GM12872 (cell line): Measurements from ENCODE around the gene RECQL5.
A peak's percentile ranks its signal among the peaks of the same experiment; 100 is the strongest.

ENCODE experiments used
- TF ChIP-seq, protein P1 (sequence below): IDR thresholded peaks from 3 replicates; pipeline ENCODE4 v1.5.1; 2011; ENCODE audit warnings: low read depth, mild to moderate bottlenecking, low read length, moderate library complexity; ENCODE audit not compliant: insufficient read depth

RECQL5 gene

GRCh38 chr17:75610103-75610984 lies 56.6 kb downstream of the RECQL5 start:
- TF ChIP-seq, protein P1, sequence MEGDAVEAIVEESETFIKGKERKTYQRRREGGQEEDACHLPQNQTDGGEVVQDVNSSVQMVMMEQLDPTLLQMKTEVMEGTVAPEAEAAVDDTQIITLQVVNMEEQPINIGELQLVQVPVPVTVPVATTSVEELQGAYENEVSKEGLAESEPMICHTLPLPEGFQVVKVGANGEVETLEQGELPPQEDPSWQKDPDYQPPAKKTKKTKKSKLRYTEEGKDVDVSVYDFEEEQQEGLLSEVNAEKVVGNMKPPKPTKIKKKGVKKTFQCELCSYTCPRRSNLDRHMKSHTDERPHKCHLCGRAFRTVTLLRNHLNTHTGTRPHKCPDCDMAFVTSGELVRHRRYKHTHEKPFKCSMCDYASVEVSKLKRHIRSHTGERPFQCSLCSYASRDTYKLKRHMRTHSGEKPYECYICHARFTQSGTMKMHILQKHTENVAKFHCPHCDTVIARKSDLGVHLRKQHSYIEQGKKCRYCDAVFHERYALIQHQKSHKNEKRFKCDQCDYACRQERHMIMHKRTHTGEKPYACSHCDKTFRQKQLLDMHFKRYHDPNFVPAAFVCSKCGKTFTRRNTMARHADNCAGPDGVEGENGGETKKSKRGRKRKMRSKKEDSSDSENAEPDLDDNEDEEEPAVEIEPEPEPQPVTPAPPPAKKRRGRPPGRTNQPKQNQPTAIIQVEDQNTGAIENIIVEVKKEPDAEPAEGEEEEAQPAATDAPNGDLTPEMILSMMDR = no peak

DNA sequence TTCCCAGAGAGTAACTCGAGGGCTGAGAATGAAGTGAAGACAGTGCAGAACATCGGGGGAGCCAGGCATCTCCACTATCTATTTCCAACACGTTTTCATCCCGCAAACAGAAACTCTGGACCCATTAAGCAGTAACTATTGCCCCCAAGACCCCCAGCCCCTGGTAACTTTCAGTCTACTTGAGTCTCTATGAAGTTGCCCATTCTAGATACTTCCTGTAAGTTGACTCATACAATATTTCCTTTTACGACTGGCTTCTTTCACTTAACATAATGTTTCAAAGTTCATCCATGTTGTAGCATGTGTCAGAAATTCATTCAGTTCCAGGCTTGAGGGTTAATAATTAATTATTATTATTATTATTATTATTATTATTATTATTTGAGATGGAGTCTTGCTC lies 59.9 kb downstream of the RECQL5 start:
- TF ChIP-seq, protein P1 = no peak

DNA sequence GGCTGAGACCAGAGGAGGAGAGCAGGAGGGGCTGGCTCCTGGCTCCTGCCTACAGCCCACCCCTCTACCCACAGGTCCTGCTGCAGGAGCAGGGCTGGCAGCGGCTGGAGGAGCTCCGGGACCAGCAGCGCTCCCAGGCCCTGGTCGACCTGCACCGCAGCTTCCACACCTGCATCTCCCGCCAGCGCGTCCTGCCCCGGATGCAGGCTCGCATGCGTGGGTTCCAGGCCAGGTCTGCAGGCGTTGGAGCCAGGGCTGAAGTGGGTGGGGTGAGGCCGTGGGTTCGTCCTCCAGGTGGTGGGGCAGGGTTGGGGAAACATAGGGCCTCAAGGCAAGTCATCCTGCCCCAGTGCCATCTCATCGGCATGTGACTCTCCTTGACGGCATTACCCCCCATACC lies 61.2 kb downstream of the RECQL5 start:
- TF ChIP-seq, protein P1 = no peak

DNA sequence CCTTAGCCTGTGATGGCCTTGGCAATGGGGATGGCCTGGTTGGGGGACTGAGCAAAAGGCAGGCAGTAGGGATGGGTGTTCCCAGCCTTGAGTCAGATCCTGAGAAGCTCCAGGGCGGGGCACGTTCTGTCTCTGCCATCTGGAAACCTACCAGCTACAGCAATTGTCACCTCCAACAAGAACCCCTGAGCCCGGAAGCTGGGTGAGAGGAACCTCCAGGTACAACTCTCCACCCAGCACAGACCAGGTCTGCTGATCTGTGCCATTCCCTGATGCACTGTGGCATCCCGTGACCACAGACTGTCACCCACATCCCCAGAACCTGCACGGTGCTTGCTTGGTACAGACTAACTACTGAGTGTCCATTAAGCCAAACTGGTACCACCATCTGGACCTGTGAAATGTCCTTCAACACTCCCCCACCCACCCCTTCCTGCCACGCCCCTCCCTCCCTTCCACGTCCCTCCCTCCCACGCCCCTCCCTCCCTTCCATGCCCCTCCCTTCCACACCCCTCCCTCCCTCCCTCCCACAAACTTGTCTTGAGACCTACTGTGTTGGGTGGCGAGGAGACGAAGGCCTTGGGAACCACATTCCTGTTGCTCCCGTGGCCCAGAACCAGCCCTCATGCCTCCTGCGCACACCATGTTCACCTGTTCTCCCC lies 62.8 kb downstream of the RECQL5 start:
- TF ChIP-seq, protein P1 = no peak

DNA sequence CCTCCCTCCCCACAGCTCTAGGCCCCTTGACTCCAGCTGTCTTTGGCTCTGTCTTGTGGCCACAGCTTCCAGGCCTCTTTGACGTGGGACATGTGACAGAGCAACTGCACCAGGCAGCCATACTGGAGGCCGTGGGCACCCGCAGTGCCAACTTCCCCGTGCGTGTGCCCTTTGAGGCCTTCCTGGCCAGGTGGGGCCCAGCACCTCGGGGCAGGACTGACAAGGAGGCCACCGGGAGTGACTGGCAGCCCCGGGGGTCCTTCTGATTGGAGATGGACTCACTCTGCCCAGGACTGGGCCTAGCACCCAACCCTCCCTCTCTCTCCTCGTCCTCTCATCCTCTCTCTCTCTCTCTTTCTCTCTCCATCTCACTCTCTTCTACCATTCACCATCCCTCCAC lies 63.8 kb downstream of the RECQL5 start:
- TF ChIP-seq, protein P1 = no peak

GRCh38 chr17:75602644-75603043 lies 64.3 kb downstream of the RECQL5 start:
- TF ChIP-seq, protein P1 = no peak

DNA sequence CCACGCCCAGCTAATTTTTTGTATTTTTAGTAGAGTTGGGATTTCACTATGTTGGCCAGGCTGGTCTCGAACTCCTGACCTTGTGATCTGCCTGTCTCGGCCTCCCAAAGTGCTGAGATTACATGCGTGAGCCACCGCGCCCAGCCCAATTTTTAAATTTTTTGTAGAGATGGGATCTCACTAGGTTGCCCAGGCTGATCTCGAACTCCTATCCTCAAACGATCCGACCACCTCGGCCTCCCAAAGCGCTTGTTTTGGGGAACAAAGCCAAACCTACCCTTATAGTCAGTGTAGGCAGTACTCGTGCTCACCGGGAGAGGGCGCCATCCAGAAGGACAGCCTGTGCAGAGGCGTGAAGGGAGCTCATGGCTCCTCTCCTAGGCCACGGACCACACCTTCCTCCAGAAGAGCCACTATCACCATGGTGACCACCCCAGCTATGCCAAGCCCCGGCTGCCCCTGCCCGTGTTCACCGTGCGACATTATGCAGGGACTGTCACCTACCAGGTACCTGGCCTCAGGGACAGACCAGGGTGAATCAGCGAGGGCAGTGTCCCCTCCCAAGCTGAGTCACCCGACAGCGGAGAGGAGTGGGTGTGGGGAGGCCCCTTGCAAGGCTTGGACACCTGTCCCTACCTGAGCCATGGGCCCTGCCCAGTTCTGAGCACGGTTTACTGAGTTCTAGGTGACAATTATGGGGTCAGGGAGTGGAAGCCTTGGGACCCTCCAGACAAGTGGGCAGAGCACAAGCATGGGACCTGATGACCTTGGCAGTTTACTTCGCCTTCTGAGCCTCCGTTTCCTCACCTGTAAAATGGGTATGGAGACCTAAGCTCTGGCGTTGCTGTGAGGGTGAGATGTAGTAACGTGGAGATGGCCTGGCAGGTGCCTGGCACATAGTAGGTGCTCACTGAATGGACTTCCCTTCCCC lies 65.6 kb downstream of the RECQL5 start:
- TF ChIP-seq, protein P1 = peak; percentile 96
